Left renal cortex interstitium (tissue), 4 donors: ENCODE measurements around the gene STRAP. TPM values are rescaled to one million over a fixed set of nuclear protein-coding genes. Genes with fewer than 3 reads are reported as not detected.
"Not testable (repeated sequence)": the region's sequence is repeated elsewhere in the genome, so short reads cannot be mapped to it uniquely, and the experiment has no call there.

Experiments
- DNase-seq, 4 donors: peaks; one replicate each; pipeline ENCODE4 v3.0.0-alpha.2; 2013; ENCODE audit warnings: low read depth in 4 of 4, low spot score in 2 of 4, missing footprints in 1 of 4
- polyA plus RNA-seq, 4 donors: library from polyadenylated mRNA; unstranded; fragments of 120-200 nt; gene quantifications; one replicate each; pipeline ENCODE4 v1.2.1, GENCODE V29; 2013; ENCODE audit not compliant: insufficient read length in 4 of 4

The STRAP gene
- polyA plus RNA-seq, 4 donors, result 148 to 189 (median 176) TPM

DNA sequence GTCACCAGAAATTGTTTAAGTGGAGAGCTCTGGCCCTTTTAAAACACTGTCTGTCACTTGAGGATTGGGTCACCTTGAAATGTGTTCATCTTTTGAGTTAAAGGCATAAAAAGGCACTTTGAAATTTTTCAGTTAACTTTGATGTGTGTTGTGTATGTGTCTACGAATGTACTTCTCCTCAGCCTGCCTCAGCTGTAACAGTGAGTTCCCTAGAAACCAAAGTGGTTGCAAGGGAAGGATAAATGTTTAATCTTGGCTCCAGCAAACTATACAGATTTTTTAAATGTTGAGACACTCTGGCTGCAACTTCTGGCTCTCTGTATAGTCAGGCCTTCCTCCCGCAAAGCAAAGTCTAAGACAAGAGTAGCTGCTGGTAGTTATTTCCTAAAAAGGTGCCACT, 37.2 kb downstream of the STRAP start:
- no peak for DNase-seq

DNA sequence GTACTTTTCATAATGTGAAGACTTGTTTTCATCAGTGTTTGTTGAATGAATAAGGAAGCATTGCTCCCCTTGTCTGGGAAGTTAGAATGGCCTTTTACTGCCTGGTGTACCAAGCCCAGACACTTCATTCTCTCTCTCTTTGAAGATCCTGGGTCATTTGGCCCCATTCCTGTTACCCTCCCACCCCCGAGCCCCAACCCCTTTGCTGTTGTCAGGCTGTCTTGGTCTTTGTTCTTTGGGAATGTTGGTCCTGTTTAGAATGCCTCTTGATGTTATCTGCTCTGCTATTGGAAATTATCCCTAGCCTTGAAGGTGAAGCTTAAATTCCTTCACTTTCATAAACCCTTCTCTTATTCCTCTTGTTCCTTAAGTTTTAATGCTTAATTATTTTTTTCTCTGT, 42.8 kb downstream of the STRAP start:
- DNase-seq, result no peak

GRCh38 chr12:15928346-15928745, 46.2 kb downstream of the STRAP start:
- no peak for DNase-seq

DNA sequence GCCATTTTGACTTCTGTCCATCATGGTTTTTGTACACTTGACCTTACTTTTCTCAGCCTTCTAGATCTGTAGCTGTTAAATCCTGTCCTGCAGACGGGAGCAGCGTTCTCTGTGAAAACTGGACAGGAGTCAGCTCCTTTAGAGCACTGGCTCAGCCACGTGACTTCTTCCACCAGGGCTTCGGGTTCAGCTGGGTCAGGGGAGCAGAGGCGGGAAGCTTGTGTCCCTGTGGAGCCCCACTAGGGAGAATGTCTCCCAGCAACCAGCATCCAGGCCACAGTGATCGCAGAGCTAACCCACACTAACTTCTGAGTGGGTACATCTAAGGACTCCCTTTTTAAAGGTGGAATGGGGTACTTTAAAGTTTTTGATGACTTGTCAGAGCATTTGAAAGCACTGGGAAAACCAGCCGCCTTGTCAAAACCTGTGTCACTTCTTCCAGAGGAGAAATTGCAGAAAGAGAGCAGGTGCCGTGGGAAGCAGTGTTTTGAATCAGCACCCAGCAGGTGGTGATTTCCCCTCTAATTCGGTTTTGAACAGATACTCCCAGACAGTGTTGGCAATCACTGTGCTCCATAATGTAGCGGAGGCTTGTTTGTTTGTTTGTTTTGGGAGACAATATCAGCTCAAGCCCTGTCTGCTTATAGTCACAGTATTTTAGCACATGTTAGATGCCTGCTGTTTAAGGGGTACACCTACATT, 46.8 kb downstream of the STRAP start:
- no peak for DNase-seq

GRCh38 chr12:15931590-15932053, 49.4 kb downstream of the STRAP start:
- DNase-seq, result no peak

- no peak for DNase-seq
Observed at GRCh38 chr12:15932327-15932726, 50.1 kb downstream of the STRAP start.

DNA sequence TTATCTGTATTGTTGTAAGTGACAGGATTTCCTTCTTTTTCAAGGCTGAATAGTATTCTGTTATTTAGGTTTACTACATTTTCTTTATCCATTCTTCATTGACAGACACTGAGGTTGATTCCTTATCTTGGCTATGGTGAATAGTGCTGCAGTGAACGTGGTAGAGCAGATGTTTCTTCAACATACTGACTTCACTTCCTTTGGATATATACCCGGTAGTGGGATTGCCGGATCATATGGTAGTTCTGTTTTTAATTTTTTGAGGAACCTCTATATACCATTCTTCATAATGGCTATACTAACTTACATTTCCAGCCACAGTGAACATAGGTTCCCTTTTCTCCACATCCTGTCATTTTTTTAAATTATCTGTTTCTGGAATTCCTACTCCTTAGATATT, 50.8 kb downstream of the STRAP start:
- DNase-seq, result no peak

GRCh38 chr12:15933751-15934150, 51.6 kb downstream of the STRAP start:
- DNase-seq, result no peak

- no peak for DNase-seq
Observed at GRCh38 chr12:15936751-15937150, 54.6 kb downstream of the STRAP start.

GRCh38 chr12:15937902-15938301, 55.7 kb downstream of the STRAP start:
- DNase-seq, result no peak

GRCh38 chr12:15939111-15939510, 56.9 kb downstream of the STRAP start:
- no peak for DNase-seq

DNA sequence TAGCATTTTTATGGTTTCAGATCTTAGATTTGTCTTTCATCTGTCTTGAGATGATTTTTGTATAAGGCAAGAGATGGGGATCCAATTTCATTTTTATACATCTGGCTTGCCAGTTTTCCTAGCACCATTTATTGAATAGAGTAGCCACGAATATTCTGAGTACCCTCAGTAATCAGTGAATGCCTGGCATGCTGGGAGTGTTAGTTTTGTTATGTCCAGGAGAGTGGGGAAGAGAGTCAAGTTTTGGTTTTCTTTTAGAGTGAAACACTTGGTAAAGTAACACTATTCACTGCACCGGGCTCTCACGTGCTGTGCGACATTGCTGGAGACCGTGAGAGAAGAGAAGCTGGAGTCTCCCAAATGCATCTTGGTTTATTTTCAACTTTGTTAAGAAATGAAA, 60.3 kb downstream of the STRAP start:
- no peak for DNase-seq

DNA sequence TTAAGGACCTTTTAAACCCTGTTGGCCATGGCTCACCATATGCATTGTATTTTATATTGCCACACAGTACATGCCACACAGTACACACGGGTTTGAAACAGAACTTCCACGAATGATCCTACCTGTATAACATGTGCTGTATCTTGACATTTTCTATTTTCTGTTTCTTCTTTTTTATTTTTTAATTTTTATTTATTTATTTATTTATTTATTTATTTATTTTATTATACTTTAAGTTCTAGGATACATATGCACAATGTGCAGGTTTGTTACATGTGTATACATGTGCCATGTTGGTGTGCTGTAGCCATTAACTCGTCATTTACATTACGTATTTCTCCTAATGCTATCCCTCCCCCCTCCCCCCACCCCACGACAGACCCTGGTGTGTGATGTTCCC, 61.3 kb downstream of the STRAP start:
- not testable (repeated sequence) for DNase-seq

DNA sequence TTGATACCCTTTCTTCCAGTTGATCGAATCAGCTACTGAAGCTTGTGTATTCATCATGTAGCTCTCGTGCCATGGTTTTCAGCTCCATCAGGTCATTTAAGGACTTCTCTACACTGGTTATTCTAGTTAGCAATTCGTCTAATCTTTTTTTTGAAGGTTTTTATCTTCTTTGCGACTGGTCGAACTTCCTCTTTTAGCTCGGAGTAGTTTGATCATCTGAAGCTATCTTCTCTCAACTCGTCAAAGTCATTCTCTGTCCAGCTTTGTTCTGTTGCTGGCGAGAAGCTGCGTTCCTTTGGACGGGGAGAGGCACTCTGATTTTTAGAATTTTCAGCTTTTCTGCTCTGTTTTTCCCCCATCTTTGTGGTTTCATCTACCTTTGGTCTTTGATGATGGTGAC, 66.3 kb downstream of the STRAP start:
- DNase-seq, result not testable (repeated sequence)

Other genes with a start within 250 kb of the STRAP start
- gene EPS8, start 93.0 kb upstream of the STRAP start, polyA plus RNA-seq, result 10 to 100 TPM; 48.3 to 65.0 (median 59.8) TPM
- 10 to 100 TPM; 44.7 to 48.4 (median 46.8) TPM for gene DERA, start 28.9 kb downstream of the STRAP start, polyA plus RNA-seq